Peyer's patch (tissue), 4 donors: Measurements from ENCODE around the gene NAA15. TPM values are rescaled to one million over a fixed set of nuclear protein-coding genes. Genes with fewer than 3 reads are reported as not detected.

ENCODE experiments used
- DNase-seq, 3 donors: peaks; one replicate each; pipeline ENCODE4 v3.0.0-alpha.2; 2017 to 2019
- H3K27ac ChIP-seq, 4 donors: fragments of 200-600 bp; sonication (generic); one replicate each; pipeline ENCODE4 v1.5.1; 2016 to 2019
- H3K27me3 ChIP-seq, 2 donors: fragments of 200-600 bp; sonication (generic); one replicate each; pipeline ENCODE4 v1.5.1; 2019
- H3K36me3 ChIP-seq, 3 donors: fragments of 200-600 bp; sonication (generic); one replicate each; pipeline ENCODE4 v1.5.1; 2016 to 2019
- H3K4me1 ChIP-seq, 4 donors: fragments of 200-600 bp; sonication (generic); one replicate each; pipeline ENCODE4 v1.5.1; 2016 to 2019
- H3K4me3 ChIP-seq, 4 donors: fragments of 200-600 bp; sonication (generic); 1 replicate in 3 of 4; 2 replicates in 1 of 4; pipeline ENCODE4 v1.5.1; 2016 to 2019; ENCODE audit warnings: mild to moderate bottlenecking in 1 of 4
- H3K9me3 ChIP-seq, 4 donors: fragments of 200-600 bp; sonication (generic); one replicate each; pipeline ENCODE4 v1.5.1; 2016 to 2019; ENCODE audit warnings: mild to moderate bottlenecking in 1 of 4
- POLR2A ChIP-seq, 2 donors: fragments of 450-650 bp; IDR thresholded peaks; one replicate each; pipeline ENCODE4 v1.5.1; 2017; ENCODE audit warnings: antibody characterized with exemption in 2 of 2, mild to moderate bottlenecking in 2 of 2, moderate library complexity in 2 of 2
- total RNA-seq, 4 donors: library from RNA; depleted of rRNA; stranded (reverse); fragments of >200 nt; gene quantifications; one replicate each; pipeline ENCODE4 v1.1.0, GENCODE V29; 2016
- TF ChIP-seq, protein P1 (sequence below), 6 experiments: fragments of 450-650 bp in 4 of 6; fragments of 200-600 bp in 2 of 6; sonication (generic) in 1 of 6; IDR thresholded peaks; one replicate each; pipeline ENCODE4 v1.5.1; 2017 to 2019; ENCODE audit warnings: antibody characterized with exemption in 6 of 6, mild to moderate bottlenecking in 3 of 6, moderate library complexity in 1 of 6

NAA15 gene
- total RNA-seq, 4 donors from 2014 or later, result 16.6 to 77.6 (median 23.5) TPM

DNA sequence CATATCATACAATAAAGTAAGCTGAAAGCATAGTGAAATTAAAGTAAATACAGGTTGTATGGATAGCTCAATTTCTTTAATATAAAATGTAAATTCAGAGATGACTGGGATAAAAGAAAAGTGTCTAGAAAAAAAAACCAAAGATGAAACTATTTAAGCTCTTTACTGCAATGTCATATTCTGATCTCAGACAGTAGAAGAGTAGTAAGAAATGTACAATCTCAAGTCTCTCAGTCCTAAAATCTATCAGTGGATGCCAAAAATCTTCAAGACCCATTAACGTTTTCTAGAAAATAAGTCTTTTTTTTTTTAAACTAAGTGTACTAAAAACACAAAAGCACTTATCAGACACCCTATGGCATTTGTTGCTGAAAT is 35.1 kb upstream of the NAA15 start:
- Histone ChIP-seq H3K9me3 (no peaks in the 10 kb centered on the region), H3K4me1 (peaks cover 0 to 8% (median 0%) of the 10 kb centered on the region in 4 donors), H3K27me3 (no peaks in the 10 kb centered on the region), H3K27ac (peak overlapping the region; percentile 5 to 57 (median 28)), H3K4me3 (peak overlapping the region in 3 of 4 donors; percentile 10 to 31 (median 21)), H3K36me3 (no peaks in the 10 kb centered on the region)
- DNase-seq, result no peak
- TF ChIP-seq, protein P1, sequence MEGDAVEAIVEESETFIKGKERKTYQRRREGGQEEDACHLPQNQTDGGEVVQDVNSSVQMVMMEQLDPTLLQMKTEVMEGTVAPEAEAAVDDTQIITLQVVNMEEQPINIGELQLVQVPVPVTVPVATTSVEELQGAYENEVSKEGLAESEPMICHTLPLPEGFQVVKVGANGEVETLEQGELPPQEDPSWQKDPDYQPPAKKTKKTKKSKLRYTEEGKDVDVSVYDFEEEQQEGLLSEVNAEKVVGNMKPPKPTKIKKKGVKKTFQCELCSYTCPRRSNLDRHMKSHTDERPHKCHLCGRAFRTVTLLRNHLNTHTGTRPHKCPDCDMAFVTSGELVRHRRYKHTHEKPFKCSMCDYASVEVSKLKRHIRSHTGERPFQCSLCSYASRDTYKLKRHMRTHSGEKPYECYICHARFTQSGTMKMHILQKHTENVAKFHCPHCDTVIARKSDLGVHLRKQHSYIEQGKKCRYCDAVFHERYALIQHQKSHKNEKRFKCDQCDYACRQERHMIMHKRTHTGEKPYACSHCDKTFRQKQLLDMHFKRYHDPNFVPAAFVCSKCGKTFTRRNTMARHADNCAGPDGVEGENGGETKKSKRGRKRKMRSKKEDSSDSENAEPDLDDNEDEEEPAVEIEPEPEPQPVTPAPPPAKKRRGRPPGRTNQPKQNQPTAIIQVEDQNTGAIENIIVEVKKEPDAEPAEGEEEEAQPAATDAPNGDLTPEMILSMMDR (IDR thresholded peaks at IDR 0.05), result no peak
- no peak for TF ChIP-seq POLR2A (IDR thresholded peaks at IDR 0.05)

- TF ChIP-seq, protein P1 (IDR thresholded peaks at IDR 0.05), result no peak
- TF ChIP-seq POLR2A (IDR thresholded peaks at IDR 0.05), result no peak
- Histone ChIP-seq H3K27me3 (no peaks in the 10 kb centered on the region), H3K36me3 (no peaks in the 10 kb centered on the region), H3K4me3 (peak overlapping the region; percentile 10 to 31 (median 18)), H3K9me3 (no peaks in the 10 kb centered on the region), H3K27ac (peak overlapping the region; percentile 5 to 57 (median 28)), H3K4me1 (peaks cover 0 to 8% (median 0%) of the 10 kb centered on the region in 4 donors)
- peak; percentile 65 to 94 (median 85) for DNase-seq
These were observed 34.6 kb upstream of the NAA15 start for GRCh38 chr4:139266583-139267257.

DNA sequence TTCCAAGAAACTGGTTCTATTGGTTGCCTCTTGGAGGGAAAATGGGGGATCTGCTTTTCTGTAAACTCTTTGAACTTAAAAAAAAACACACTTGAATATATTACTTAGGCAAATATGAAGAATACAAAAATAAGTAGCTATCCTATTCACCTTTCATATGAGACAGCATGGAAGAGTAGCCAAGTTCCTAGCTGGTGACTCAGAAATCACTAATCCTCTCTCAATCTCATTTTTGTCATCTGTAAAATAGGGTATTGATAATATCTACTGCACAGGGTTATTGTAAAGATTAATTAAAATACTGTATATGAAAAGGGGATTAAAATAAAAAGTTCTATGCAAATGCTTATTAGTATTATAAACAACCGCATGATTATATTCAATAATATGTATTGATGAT is 34.0 kb upstream of the NAA15 start:
- Histone ChIP-seq H3K9me3 (no peaks in the 10 kb centered on the region), H3K36me3 (no peaks in the 10 kb centered on the region), H3K4me1 (peaks cover 0 to 8% (median 0%) of the 10 kb centered on the region in 4 donors), H3K4me3 (no peak overlapping the region), H3K27ac (peak overlapping the region in 1 of 4 donors; percentile 11), H3K27me3 (no peaks in the 10 kb centered on the region)
- DNase-seq, result no peak
- TF ChIP-seq POLR2A (IDR thresholded peaks at IDR 0.05), result no peak
- TF ChIP-seq, protein P1 (IDR thresholded peaks at IDR 0.05), result no peak

DNA sequence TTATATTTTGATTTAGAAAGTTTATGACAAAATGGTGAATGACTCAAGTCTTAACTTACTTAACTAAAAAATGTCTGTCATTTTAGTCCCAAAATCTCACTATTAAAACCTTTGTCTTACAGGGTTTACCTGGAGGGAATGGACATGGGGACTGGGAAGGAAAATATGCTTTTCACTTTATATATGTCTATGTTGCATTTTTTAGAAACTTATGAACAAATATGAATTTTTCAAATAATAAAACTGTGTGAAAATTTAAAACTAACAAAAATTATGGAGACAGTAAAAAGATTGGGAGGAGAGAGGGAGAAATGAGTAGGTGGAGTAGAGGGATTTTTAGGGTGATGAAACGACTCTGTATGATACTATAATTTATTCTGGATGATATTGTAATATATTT is 27.5 kb upstream of the NAA15 start:
- Histone ChIP-seq H3K4me1 (no peaks in the 10 kb centered on the region), H3K36me3 (no peaks in the 10 kb centered on the region), H3K27me3 (peaks cover 0 to under 1% of the 10 kb centered on the region in 2 donors), H3K4me3 (no peak overlapping the region), H3K9me3 (no peaks in the 10 kb centered on the region), H3K27ac (no peak overlapping the region)
- no peak for DNase-seq
- TF ChIP-seq, protein P1 (IDR thresholded peaks at IDR 0.05), result no peak
- no peak for TF ChIP-seq POLR2A (IDR thresholded peaks at IDR 0.05)

GRCh38 chr4:139274790-139275189 is 26.5 kb upstream of the NAA15 start:
- H3K27ac ChIP-seq, result no peak overlapping the region
- no peaks in the 10 kb centered on the region for H3K9me3 ChIP-seq
- no peaks in the 10 kb centered on the region for H3K36me3 ChIP-seq
- H3K27me3 ChIP-seq, result peaks cover 0 to 6% of the 10 kb centered on the region in 2 donors
- H3K4me3 ChIP-seq, result no peak overlapping the region
- no peak for DNase-seq
- TF ChIP-seq, protein P1 (IDR thresholded peaks at IDR 0.05), result no peak
- no peak for TF ChIP-seq POLR2A (IDR thresholded peaks at IDR 0.05)
- peaks cover 0 to 3% (median under 1%) of the 10 kb centered on the region in 4 donors for H3K4me1 ChIP-seq
